ENCODE results near the gene ARL14EP.

Gene ARL14EP

GRCh38 chr11:30380846-30381245 is 57.9 kb downstream of the ARL14EP start:
- DNase-seq (ENCODE audit: low read depth in 2 of 2): no peak

DNA sequence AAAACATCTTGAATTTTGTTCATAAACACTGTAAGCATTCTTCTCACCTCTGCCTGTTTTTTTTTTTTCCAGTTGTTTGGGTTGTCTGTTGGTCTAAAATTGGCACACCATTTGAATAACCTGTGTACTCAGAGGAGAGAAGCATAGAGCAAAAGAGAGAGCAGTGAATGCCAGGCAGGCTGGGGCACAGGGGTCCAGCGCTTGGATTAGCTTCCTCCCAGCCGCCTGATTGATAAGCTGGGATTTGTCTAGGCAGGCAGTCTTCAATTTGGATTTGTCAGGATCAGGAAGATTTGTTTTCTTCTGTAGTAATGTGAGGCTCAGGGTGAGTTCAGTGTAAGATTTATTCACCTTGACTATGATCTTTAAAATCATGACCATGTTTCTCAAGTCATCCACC is 59.0 kb downstream of the ARL14EP start:
- DNase-seq (ENCODE audit: low read depth in 2 of 2): no peak

Measured in stimulated activated CD8-positive, alpha-beta memory T cell treated with anti-CD3 and anti-CD28 coated beads, Interleukin-15, amount 100 ng/mL, for 4 hours (primary cell).